C4-2B (cell line): ENCODE data around the gene STRN.

ENCODE experiments used
- H3K27ac ChIP-seq: fragments of 450-650 bp; 2 replicates; pipeline ENCODE4 v1.5.1; 2017
- CTCF ChIP-seq: fragments of 450-650 bp; conservative IDR thresholded peaks from 2 replicates; pipeline ENCODE4 v1.5.1; 2017; ENCODE audit warnings: mild to moderate bottlenecking
- ZFX ChIP-seq: fragments of 450-650 bp; IDR thresholded peaks from 2 replicates; pipeline ENCODE4 v1.6.1; 2017

Gene STRN

GRCh38 chr2:36807223-36807886 is 159.0 kb downstream of the STRN start:
- TF ChIP-seq ZFX (no peak), CTCF (no peak)
- no peak overlapping the region for H3K27ac ChIP-seq

- TF ChIP-seq CTCF = no peak
- TF ChIP-seq ZFX = no peak
- no peak overlapping the region for H3K27ac ChIP-seq
These were observed 160.6 kb downstream of the STRN start for GRCh38 chr2:36805635-36806224.

- H3K27ac ChIP-seq = no peak overlapping the region
- TF ChIP-seq ZFX = no peak
- TF ChIP-seq CTCF = no peak
These were observed 163.4 kb downstream of the STRN start for GRCh38 chr2:36802952-36803351.

GRCh38 chr2:36801088-36801487 is 165.2 kb downstream of the STRN start:
- H3K27ac ChIP-seq = no peak overlapping the region
- TF ChIP-seq CTCF (no peak), ZFX (no peak)

- TF ChIP-seq CTCF (no peak), ZFX (no peak)
These were observed 166.0 kb downstream of the STRN start for GRCh38 chr2:36800381-36800780.

GRCh38 chr2:36798724-36799123 is 167.6 kb downstream of the STRN start:
- TF ChIP-seq CTCF (no peak), ZFX (no peak)
- H3K27ac ChIP-seq = no peak overlapping the region

More at GRCh38 chr2:36800381-36800780, 166.0 kb downstream of the STRN start:
- no peak overlapping the region for H3K27ac ChIP-seq

GRCh38 chr2:36797324-36798070 is 168.8 kb downstream of the STRN start:
- TF ChIP-seq CTCF (no peak), ZFX (no peak)
- H3K27ac ChIP-seq = no peak overlapping the region
